ENCODE measurements around the gene DIAPH3.

The DIAPH3 gene

GRCh38 chr13:60091573-60091972 is 72.2 kb downstream of the DIAPH3 start:
- POLR2A ChIA-PET, result no interaction called here

More at GRCh38 chr13:60091573-60091972, 72.2 kb downstream of the DIAPH3 start:
- Histone ChIP-seq H3K27ac (ENCODE audit: extremely low read depth, low read depth, low read length) (no peak overlapping the region), H3K9me3 (ENCODE audit: control insufficient read depth, insufficient read depth, low read depth, low read length) (no peaks in the 10 kb centered on the region), H3K36me3 (ENCODE audit: control insufficient read depth in 2 of 2, insufficient read depth in 1 of 2, low read length in 2 of 2) (peaks cover 0 to 11% of the 10 kb centered on the region in 2 experiments; a peak in 1 of 3 replicates), H3K4me1 (ENCODE audit: control insufficient read depth, insufficient read depth, low read length) (peaks cover 7% of the 10 kb centered on the region; the same call in 1 of the 2 replicates), H3K4me3 (ENCODE audit: low read depth, low read length) (no peak overlapping the region)
- CTCF ChIA-PET, result interaction anchor here (1.0 kb wide), 1 partner anchor 71 kb away, joined by 3 read pairs; no protein-coding TSS in a partner anchor
- TF ChIP-seq ZSCAN16 (tag by site-specific recombination; IDR thresholded peaks at IDR 0.05), result no peak
- no peak for TF ChIP-seq GLIS1 (tag by site-specific recombination; IDR thresholded peaks at IDR 0.05)
- no peak for TF ChIP-seq ZBTB6 (tag by site-specific recombination; IDR thresholded peaks at IDR 0.05)
- TF ChIP-seq ZNF26 (tag by site-specific recombination; IDR thresholded peaks at IDR 0.05), result no peak
- no peak for TF ChIP-seq ZNF350 (tag by site-specific recombination; IDR thresholded peaks at IDR 0.05)
- TF ChIP-seq ZNF280C (tag by site-specific recombination; IDR thresholded peaks at IDR 0.05), result no peak
- TF ChIP-seq TRIM28 (IDR thresholded peaks at IDR 0.05; ENCODE audit: borderline replicate concordance, low read length), result no peak
- no peak for TF ChIP-seq PRDM2 (tag by site-specific recombination; IDR thresholded peaks at IDR 0.05; ENCODE audit: borderline replicate concordance)
- no peak for TF ChIP-seq ZNF324 (tag by site-specific recombination; IDR thresholded peaks at IDR 0.05)
- TF ChIP-seq SCRT2 (tag by site-specific recombination; IDR thresholded peaks at IDR 0.05), result no peak
- TF ChIP-seq ZNF707 (tag by site-specific recombination; IDR thresholded peaks at IDR 0.05), result no peak
- no peak for TF ChIP-seq ZNF114 (tag by site-specific recombination; IDR thresholded peaks at IDR 0.05)
- no peak for TF ChIP-seq ZNF341 (tag by site-specific recombination; IDR thresholded peaks at IDR 0.05; ENCODE audit: low read depth)
